GM21528 (cell line): Measurements from ENCODE around the gene SIRT6.
"Not testable (repeated sequence)": the region's sequence is repeated elsewhere in the genome, so short reads cannot be mapped to it uniquely, and the experiment has no call there.

Source experiments
- ATAC-seq: cut with Tn5 transposase; IDR thresholded peaks from one replicate; pipeline ENCODE4 v1.9.1; 2021; ENCODE audit warnings: mild to moderate bottlenecking, moderate library complexity; ENCODE audit not compliant: unreplicated experiment, low FRiP score

The SIRT6 gene

GRCh38 chr19:4177146-4177545, 5.2 kb downstream of the SIRT6 start:
- ATAC-seq, result no peak

GRCh38 chr19:4175669-4175931, 6.8 kb downstream of the SIRT6 start:
- ATAC-seq, result no peak

- ATAC-seq, result no peak
Measured at GRCh38 chr19:4174895-4175668, 7.3 kb downstream of the SIRT6 start.

- no peak for ATAC-seq
Measured at GRCh38 chr19:4174213-4174894, 8.0 kb downstream of the SIRT6 start.

GRCh38 chr19:4173479-4174212, 8.7 kb downstream of the SIRT6 start:
- no peak for ATAC-seq

- ATAC-seq, result no peak
Measured at GRCh38 chr19:4172861-4173473, 9.4 kb downstream of the SIRT6 start.

GRCh38 chr19:4171676-4172075, 10.7 kb downstream of the SIRT6 start:
- no peak for ATAC-seq

GRCh38 chr19:4164262-4164661, 18.1 kb downstream of the SIRT6 start:
- ATAC-seq, result no peak

GRCh38 chr19:4161415-4162077, 20.8 kb downstream of the SIRT6 start:
- no peak for ATAC-seq

- ATAC-seq, result not testable (repeated sequence)
Measured at GRCh38 chr19:4157971-4158370, 24.4 kb downstream of the SIRT6 start.

GRCh38 chr19:4157164-4157563, 25.2 kb downstream of the SIRT6 start:
- ATAC-seq, result no peak

GRCh38 chr19:4154571-4155312, 27.6 kb downstream of the SIRT6 start:
- ATAC-seq, result no peak

GRCh38 chr19:4152241-4152998, 29.9 kb downstream of the SIRT6 start:
- no peak for ATAC-seq

GRCh38 chr19:4151623-4152022, 30.7 kb downstream of the SIRT6 start:
- no peak for ATAC-seq

- no peak for ATAC-seq
Measured at GRCh38 chr19:4149518-4150288, 32.7 kb downstream of the SIRT6 start.

- ATAC-seq, result no peak
Measured at GRCh38 chr19:4144666-4145249, 37.6 kb downstream of the SIRT6 start.

GRCh38 chr19:4142916-4143315, 39.4 kb downstream of the SIRT6 start:
- ATAC-seq, result not testable (repeated sequence)

- no peak for ATAC-seq
Measured at GRCh38 chr19:4140237-4140711, 42.1 kb downstream of the SIRT6 start.
